ENCODE measurements around the gene SHH.

DNA sequence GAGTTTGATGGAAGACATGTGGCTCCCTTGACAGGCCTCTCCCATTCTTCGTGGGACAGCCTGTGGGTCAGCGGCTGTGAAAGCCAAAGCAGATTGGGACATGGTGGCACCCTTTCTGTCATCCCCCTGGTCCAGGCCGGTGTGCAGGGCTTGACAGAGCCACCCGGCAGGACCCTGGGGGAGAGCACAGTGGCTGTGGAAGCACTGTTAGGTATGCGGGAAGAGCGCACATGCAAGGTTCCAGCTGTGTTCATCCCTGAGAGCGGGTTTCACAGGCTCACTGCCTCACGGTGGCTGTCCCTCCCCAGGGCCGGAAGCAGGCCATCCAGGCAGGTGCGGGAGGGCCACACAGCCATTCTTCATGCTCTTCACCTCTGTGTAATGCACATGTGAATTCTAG, 29.8 kb downstream of the SHH start:
- TF ChIP-seq, protein P1, sequence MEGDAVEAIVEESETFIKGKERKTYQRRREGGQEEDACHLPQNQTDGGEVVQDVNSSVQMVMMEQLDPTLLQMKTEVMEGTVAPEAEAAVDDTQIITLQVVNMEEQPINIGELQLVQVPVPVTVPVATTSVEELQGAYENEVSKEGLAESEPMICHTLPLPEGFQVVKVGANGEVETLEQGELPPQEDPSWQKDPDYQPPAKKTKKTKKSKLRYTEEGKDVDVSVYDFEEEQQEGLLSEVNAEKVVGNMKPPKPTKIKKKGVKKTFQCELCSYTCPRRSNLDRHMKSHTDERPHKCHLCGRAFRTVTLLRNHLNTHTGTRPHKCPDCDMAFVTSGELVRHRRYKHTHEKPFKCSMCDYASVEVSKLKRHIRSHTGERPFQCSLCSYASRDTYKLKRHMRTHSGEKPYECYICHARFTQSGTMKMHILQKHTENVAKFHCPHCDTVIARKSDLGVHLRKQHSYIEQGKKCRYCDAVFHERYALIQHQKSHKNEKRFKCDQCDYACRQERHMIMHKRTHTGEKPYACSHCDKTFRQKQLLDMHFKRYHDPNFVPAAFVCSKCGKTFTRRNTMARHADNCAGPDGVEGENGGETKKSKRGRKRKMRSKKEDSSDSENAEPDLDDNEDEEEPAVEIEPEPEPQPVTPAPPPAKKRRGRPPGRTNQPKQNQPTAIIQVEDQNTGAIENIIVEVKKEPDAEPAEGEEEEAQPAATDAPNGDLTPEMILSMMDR (IDR thresholded peaks at IDR 0.05; ENCODE audit: insufficient read depth, low read depth, low read length): no peak
- TF ChIP-seq EZH2 (IDR thresholded peaks at IDR 0.05; ENCODE audit: insufficient read depth, low read length): no peak
